Thyroid gland (tissue), 4 donors: ENCODE measurements around the gene TTC21A. TPM values are rescaled to one million over a fixed set of nuclear protein-coding genes. Genes with fewer than 3 reads are reported as not detected.

Experiments
- DNase-seq, 2 donors: peaks; one replicate each; pipeline ENCODE4 v3.0.0-alpha.2; 2019
- H3K27ac ChIP-seq, 3 donors: fragments of 200-600 bp; sonication (generic); 1 replicate in 2 of 3; 2 replicates in 1 of 3; pipeline ENCODE4 v1.5.1; 2016 to 2019; ENCODE audit warnings: mild to moderate bottlenecking in 1 of 3, moderate library complexity in 1 of 3
- H3K27me3 ChIP-seq: fragments of 200-600 bp; sonication (generic); one replicate; pipeline ENCODE4 v1.5.1; 2019
- H3K36me3 ChIP-seq, 2 donors: fragments of 200-600 bp; sonication (generic); one replicate each; pipeline ENCODE4 v1.5.1; 2016 to 2019
- H3K4me1 ChIP-seq, 2 donors: fragments of 200-600 bp; sonication (generic); one replicate each; pipeline ENCODE4 v1.5.1; 2017 to 2019
- H3K4me3 ChIP-seq, 3 donors: fragments of 200-600 bp; sonication (generic); replicated peaks in 1 of 3; 1 replicate in 2 of 3; 2 replicates in 1 of 3; pipeline ENCODE4 v1.5.1; 2016; ENCODE audit warnings: mild to moderate bottlenecking in 1 of 3
- H3K9me3 ChIP-seq: fragments of 200-600 bp; sonication (generic); one replicate; pipeline ENCODE4 v1.5.1; 2017
- POLR2A ChIP-seq, 2 donors: fragments of 450-650 bp; IDR thresholded peaks; one replicate each; pipeline ENCODE4 v1.6.1; 2017; ENCODE audit warnings: antibody characterized with exemption in 2 of 2, mild to moderate bottlenecking in 2 of 2, moderate library complexity in 1 of 2
- WGBS, 2 donors: methylation state at CpG; one replicate each; pipeline ENCODE4 v1.1.5; 2017; 5-methylcytosine and 5-hydroxymethylcytosine counted together
- intact Hi-C: fragments of 100-400 bp; cut with DNase I; formaldehyde crosslinking; loops from one replicate; pipeline ENCODE4 v1.15.1; 2023
- total RNA-seq, 4 donors: library from RNA; depleted of rRNA; stranded (reverse); fragments of >200 nt; gene quantifications; one replicate each; pipeline ENCODE4 v1.2.3, GENCODE V29; 2016
- TF ChIP-seq, protein P1 (sequence below), 6 experiments: fragments of 200-600 bp in 3 of 6; fragments of 450-650 bp in 3 of 6; sonication (generic) in 3 of 6; IDR thresholded peaks; one replicate each; pipeline ENCODE4 v1.5.1; 2016 to 2019; ENCODE audit warnings: antibody characterized with exemption in 6 of 6, mild to moderate bottlenecking in 2 of 6, inconsistent platforms in 1 of 6, moderate library complexity in 1 of 6

TTC21A gene
- total RNA-seq, 4 donors from 2014 or later = 8.9 to 17.8 (median 11.7) TPM

DNA sequence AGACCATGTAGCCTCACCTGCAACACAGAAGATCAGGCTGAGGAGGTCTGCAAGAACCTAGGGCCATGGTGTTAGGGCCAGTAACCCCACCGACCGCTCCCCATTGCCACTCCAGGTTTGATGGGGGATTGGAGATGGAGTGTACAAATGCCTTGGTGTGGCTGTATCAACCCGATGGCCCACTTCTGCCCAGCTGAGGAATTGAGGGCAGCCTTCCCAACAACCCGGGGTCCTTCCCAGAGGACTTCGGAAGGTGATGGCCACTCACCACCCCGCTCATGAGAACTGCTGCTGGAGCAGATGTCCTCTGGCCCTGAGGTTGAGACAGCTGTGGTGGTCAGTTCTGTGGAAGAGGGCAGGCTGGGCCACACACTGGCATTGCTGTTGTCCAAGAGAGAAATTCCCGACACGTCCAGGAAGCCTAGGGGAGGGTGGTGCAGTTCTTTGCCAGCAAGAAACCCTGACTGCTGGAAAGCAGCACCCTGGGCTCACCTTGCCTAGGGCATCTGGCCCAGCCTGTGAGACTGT is 8.9 kb upstream of the TTC21A start:
- intact Hi-C loops = no loop called here
- Histone ChIP-seq H3K9me3 (no peaks in the 10 kb centered on the region), H3K4me1 (peaks cover 0 to 14% of the 10 kb centered on the region in 2 donors), H3K27ac (no peak overlapping the region), H3K36me3 (peaks cover 54 to 60% of the 10 kb centered on the region in 2 donors), H3K27me3 (no peaks in the 10 kb centered on the region), H3K4me3 (no peak overlapping the region)
- DNase-seq = no peak
- whole genome bisulfite sequencing, 2 donors = 92 to 100% methylated on average over 5 to 8 of the region's 8 CpGs
- TF ChIP-seq POLR2A (IDR thresholded peaks at IDR 0.05) = no peak
- TF ChIP-seq, protein P1, sequence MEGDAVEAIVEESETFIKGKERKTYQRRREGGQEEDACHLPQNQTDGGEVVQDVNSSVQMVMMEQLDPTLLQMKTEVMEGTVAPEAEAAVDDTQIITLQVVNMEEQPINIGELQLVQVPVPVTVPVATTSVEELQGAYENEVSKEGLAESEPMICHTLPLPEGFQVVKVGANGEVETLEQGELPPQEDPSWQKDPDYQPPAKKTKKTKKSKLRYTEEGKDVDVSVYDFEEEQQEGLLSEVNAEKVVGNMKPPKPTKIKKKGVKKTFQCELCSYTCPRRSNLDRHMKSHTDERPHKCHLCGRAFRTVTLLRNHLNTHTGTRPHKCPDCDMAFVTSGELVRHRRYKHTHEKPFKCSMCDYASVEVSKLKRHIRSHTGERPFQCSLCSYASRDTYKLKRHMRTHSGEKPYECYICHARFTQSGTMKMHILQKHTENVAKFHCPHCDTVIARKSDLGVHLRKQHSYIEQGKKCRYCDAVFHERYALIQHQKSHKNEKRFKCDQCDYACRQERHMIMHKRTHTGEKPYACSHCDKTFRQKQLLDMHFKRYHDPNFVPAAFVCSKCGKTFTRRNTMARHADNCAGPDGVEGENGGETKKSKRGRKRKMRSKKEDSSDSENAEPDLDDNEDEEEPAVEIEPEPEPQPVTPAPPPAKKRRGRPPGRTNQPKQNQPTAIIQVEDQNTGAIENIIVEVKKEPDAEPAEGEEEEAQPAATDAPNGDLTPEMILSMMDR (IDR thresholded peaks at IDR 0.05) = no peak

DNA sequence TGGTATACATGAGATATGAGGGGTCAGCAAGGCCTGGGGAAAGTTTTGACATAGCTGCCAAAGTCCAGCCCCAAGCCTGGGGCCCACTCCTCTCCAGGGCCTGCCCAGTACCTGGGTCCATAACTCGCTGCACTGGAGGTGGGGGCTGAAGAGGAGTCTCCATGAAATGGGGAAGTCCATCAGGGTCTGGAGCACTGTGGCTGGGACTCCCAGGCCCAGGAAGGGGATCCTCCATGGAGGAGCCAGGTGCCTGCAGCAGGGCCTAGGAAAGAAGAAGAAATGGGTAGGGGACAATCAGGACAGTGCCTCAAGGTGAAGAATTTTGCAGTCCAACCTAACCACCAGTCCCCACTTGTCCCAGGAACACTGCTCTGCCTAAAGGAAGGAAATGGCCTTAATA is 8.2 kb upstream of the TTC21A start:
- Histone ChIP-seq H3K36me3 (peaks cover 52 to 53% of the 10 kb centered on the region in 2 donors), H3K4me1 (peaks cover 6 to 21% of the 10 kb centered on the region in 2 donors), H3K4me3 (no peak overlapping the region), H3K9me3 (no peaks in the 10 kb centered on the region), H3K27me3 (no peaks in the 10 kb centered on the region), H3K27ac (no peak overlapping the region)
- intact Hi-C loops = no loop called here
- WGBS, 2 donors = 91 to 100% methylated on average over 1 of the region's 1 CpG
- no peak for DNase-seq
- no peak for TF ChIP-seq POLR2A (IDR thresholded peaks at IDR 0.05)

DNA sequence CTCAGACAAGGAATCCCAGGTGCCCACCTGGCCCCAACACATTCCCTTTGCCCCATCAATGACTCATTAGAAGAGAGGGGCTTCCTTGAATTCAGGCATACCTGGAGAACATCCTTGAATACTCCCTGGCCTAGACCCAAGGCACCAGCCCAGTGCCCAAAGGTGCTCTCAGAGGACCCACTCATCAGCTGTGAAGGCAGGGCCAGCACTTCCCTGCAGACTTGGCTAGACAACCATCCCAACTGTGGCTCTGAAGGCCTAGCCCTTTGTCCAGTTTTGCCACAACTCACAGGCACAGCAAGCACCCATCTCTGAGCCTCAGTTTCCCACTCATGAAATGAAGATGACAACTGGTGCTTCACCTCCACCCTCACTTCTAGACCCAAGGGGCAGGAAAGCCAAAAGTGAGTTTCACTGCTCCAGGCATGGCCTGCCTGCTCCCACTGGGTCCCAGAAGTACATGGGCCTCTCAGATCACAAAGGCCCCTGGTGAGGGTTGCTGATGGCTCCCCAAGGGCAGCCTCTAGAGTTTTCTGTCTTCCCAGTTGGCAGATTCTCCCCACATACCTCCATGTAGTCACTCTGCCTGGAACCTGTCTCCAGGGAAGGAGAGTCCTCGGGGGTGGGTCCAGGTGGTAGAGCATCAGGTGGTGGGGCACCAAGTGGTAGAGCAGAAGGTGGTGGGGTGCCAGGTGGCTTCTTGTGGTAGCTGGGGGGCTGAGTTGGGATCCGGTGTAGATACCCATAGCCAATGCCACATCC is 7.6 kb upstream of the TTC21A start:
- H3K9me3 ChIP-seq = no peaks in the 10 kb centered on the region
- H3K36me3 ChIP-seq = peaks cover 45 to 46% of the 10 kb centered on the region in 2 donors
- peaks cover 12 to 27% of the 10 kb centered on the region in 2 donors for H3K4me1 ChIP-seq
- no peak overlapping the region for H3K4me3 ChIP-seq
- no peak overlapping the region for H3K27ac ChIP-seq
- TF ChIP-seq, protein P1 (IDR thresholded peaks at IDR 0.05) = no peak
- no peak for TF ChIP-seq POLR2A (IDR thresholded peaks at IDR 0.05)
- 79 to 100% methylated on average over 2 of the region's 2 CpGs for WGBS, 2 donors
- no peaks in the 10 kb centered on the region for H3K27me3 ChIP-seq
- no peak for DNase-seq
- intact Hi-C loops = no loop called here

DNA sequence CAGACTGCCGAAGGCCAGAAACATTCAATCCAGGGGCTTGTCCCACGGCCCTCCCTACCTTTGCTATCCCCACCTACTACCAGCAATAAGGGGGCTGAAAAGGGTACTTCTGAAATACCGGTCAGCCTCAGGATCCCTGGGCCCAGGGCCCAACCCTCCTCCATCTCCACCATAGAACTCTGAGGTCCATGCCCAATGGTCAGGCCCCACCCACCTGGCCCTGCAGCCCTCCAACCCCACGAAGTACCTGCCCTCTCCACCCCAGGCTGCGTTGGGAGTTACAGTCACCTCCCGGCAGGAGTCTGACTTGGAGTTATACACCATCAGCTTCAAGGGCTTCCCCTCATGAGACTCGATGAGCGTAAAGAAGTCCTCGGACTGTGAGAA is 7.0 kb upstream of the TTC21A start:
- H3K4me3 ChIP-seq = no peak overlapping the region
- no peaks in the 10 kb centered on the region for H3K9me3 ChIP-seq
- 81% methylated on average over 6 to 8 of the region's 9 CpGs for WGBS, 2 donors
- peaks cover 18 to 33% of the 10 kb centered on the region in 2 donors for H3K4me1 ChIP-seq
- TF ChIP-seq POLR2A (IDR thresholded peaks at IDR 0.05) = no peak
- TF ChIP-seq, protein P1 (IDR thresholded peaks at IDR 0.05) = no peak
- no peaks in the 10 kb centered on the region for H3K27me3 ChIP-seq
- DNase-seq = no peak
- H3K27ac ChIP-seq = no peak overlapping the region
- H3K36me3 ChIP-seq = peaks cover 40 to 41% of the 10 kb centered on the region in 2 donors
- intact Hi-C loops = no loop called here

DNA sequence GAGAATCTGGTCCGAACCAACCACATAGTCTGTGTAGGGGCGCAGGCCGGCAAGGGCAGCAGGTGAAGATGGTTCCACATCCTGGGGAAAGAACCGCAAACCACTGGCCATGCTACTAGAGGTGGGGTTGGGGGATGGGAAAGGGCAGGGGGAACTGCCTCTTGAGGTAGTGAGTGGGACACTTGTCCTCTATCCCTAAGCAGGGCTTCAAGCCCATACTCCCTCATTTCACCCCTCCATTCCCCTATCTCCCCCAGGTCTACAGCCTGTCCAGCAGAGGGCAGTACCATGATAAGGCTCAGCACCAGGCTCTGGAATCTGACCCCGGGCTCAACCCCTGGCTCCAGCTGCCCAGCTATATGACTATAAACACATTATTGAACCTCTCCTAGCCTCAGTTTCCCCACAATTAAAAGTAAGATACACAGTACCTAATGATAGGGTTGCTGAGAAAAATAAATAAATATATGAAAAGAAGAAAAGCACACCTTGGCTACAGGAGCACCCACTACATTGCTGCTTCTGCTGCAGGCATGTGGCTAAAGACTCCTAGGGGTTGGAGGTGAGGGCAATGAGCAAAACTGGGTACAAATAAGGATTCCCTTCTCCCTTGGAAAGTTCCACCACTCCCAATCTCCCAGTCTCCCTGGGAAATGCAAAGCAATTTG is 6.3 kb upstream of the TTC21A start:
- no peaks in the 10 kb centered on the region for H3K27me3 ChIP-seq
- H3K9me3 ChIP-seq = no peaks in the 10 kb centered on the region
- H3K4me1 ChIP-seq = peaks cover 25 to 40% of the 10 kb centered on the region in 2 donors
- no peak for TF ChIP-seq POLR2A (IDR thresholded peaks at IDR 0.05)
- TF ChIP-seq, protein P1 (IDR thresholded peaks at IDR 0.05) = peak; percentile 11 to 60 (median 44)
- H3K36me3 ChIP-seq = peaks cover 33 to 40% of the 10 kb centered on the region in 2 donors
- peak; percentile 27 to 40 for DNase-seq
- no peak overlapping the region for H3K4me3 ChIP-seq
- WGBS, 2 donors = 84 to 88% methylated on average over 3 to 5 of the region's 5 CpGs
- peak overlapping the region in 1 of 3 donors; percentile 15 for H3K27ac ChIP-seq
- intact Hi-C loops = no loop called here
